Brain pericyte (primary cell): Measurements from ENCODE around the gene NEK6.

ENCODE experiments used
- DNase-seq: peaks from one replicate; pipeline ENCODE4 v3.0.0-alpha.2; 2012; ENCODE audit warnings: low read depth, low spot score

NEK6 gene

GRCh38 chr9:124296796-124297550, 39.2 kb downstream of the NEK6 start:
- DNase-seq, result no peak

GRCh38 chr9:124297551-124297901, 39.8 kb downstream of the NEK6 start:
- no peak for DNase-seq

GRCh38 chr9:124297915-124298645, 40.3 kb downstream of the NEK6 start:
- DNase-seq, result no peak

DNA sequence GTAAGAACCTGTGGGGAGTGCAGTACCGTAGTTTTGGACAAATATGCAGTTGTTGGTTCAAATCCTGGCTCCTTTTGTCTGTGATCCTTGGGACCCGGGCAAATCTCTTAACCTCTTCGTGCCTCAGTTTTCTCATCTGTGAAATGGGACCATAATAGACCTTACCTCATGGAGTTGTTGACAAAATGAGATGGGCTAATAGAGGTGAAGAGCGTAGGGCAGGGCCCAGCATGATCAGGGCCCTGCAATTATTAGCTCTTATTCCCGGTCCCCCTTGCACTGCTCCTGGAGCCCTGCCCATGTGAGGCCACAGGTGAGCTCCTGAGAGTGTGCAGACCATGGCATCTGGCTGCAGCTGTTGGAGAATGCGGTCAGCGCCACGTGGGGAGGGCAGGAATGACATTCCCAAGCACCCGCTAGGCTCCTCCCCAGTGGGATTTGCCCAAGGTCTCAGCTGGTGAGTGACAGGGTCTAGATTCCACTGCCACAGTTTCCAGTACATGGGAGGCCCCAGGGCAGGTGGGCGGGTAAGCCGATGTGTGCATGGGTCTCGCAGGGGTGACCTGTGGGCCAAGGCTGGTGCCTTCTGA, 41.0 kb downstream of the NEK6 start:
- no peak for DNase-seq

GRCh38 chr9:124299515-124300090, 41.9 kb downstream of the NEK6 start:
- DNase-seq, result no peak

GRCh38 chr9:124300312-124300711, 42.6 kb downstream of the NEK6 start:
- no peak for DNase-seq

DNA sequence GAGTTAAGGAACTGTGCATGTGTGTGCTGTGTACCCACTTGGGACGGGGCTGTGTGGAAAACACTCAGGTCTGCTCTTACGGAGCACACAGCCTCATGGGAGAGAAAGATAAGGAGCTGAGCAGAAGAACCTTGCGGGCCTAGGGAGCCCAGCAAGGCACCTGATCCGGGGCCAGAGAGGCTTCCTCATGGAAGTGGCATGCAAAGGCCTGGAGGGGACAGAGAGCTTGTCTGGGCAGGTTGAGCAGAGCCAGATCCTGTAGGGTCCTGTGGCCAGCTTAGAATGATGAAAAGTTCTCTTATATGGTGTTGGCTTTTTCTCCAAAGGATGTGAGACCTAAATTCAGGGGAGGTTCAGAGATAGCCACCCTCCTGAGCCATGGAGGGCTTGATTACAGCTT, 45.2 kb downstream of the NEK6 start:
- DNase-seq, result no peak

- DNase-seq, result no peak
These were observed 46.0 kb downstream of the NEK6 start for GRCh38 chr9:124303762-124304161.

DNA sequence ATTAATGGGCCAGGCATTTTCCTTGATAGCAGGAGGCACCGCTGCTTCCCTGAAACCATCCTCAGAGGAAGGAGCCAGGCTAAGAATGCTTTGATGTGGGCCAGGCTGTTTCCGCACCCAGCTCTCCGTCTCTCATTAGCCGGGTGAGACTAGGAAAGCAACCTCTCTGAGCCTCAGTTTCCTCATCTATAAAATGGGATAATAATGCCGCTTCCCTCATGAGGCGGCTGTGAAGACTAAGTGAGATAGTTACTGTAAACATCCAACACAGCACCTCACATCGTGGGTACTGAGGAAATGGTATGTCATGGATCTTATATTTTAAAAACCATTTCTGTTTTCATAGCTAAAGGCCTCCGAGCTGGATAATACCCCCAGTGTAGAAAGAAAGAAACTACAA, 46.5 kb downstream of the NEK6 start:
- no peak for DNase-seq

- no peak for DNase-seq
These were observed 48.5 kb downstream of the NEK6 start for GRCh38 chr9:124306098-124306735.

DNA sequence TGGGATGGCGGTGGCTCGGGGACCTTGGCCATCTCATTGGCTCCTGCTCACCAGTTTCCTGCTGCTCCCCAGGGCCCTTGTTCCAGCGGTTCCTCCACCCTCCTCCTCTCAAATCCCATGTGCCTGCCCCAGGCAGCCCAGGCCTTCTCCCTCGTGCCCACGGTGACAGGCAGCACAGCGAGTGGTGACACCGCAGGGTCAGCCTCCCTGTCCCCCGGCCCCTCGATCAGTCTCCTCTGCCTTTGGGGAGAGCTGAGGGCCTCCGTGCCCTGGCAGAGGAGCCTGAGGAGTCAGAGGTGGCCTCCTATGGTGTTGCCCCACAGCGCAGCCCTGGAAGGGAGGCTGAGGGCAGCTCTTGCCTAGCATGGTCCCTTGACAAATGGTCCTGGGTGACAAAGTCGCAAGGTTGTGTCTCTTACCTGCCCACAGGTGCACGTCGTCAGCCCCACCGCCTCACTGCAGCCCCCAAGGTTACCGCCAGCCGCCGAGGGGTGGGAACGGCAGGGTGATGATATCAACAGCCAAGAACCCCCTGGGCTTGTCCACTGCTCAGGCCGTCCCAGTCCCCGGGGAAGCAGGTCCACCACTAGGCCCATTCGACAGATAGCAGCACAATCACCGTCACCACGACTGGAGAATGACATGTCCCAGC, 49.8 kb downstream of the NEK6 start:
- no peak for DNase-seq

DNA sequence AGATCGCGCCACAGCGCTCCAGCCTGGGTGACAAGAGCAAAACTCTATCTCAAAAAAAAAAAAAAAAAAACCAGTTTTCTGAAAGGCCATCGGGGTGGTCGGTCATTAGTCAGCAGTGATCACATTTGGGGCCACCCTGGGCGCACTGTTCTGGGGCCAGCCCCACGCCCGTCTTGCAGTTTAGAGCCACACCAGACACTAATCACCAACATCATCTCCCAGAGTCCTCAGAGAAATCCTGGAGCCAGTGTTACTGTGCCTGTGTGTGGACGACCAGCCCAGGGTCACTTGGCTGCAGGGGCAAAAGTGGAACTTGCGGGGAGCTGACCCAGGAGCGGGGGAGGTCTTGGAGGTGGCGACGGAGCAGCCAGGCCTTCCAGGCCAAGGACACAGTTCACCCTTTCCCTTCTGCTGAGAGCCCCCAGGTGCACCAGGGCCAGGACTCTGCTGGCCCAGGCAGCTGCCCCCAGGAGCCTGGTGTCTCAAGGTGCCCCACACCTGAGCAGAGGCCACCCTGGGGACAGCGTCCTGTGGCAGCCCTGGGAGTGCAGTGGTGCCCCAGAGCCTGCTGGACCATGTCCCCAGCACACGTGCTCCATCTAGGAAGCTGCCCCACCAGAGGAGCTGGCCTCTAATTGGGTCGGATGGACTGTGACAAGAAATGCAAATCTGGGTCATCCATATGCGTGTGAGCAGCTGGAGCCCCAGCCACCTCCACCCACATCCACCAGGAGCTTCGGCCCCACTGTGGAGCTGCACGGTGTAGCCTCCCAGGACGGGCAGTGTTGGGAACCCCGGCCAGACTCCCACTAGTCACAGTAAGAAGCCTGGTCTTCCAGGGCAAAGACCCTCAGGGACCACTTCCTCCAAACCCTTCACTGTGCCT, 51.1 kb downstream of the NEK6 start:
- DNase-seq, result no peak

DNA sequence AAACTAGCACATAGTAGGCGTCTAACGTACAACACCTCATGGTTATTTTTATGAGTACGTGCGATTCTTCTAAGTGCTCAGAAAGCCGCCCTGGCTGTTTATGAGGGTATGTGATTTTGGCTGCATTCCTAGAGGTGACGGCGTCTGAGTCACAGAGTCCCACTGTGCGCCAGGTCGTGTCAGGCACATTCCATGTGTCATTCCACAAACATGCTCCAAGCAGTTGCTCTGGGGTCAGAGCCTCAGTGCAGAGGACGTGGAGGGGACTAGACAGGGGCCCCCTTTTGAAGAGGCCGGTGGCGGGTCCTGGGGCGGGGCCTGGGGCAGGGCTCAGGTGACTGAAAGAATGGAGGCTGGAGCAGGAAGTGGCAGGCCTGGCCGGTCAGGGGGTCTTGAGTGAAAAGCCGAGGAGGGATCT, 51.9 kb downstream of the NEK6 start:
- peak; percentile 78 for DNase-seq

GRCh38 chr9:124311283-124311682, 53.5 kb downstream of the NEK6 start:
- no peak for DNase-seq

GRCh38 chr9:124312290-124313265, 54.8 kb downstream of the NEK6 start:
- no peak for DNase-seq

- DNase-seq, result no peak
These were observed 56.2 kb downstream of the NEK6 start for GRCh38 chr9:124313940-124314339.

GRCh38 chr9:124315882-124316281, 58.1 kb downstream of the NEK6 start:
- no peak for DNase-seq

DNA sequence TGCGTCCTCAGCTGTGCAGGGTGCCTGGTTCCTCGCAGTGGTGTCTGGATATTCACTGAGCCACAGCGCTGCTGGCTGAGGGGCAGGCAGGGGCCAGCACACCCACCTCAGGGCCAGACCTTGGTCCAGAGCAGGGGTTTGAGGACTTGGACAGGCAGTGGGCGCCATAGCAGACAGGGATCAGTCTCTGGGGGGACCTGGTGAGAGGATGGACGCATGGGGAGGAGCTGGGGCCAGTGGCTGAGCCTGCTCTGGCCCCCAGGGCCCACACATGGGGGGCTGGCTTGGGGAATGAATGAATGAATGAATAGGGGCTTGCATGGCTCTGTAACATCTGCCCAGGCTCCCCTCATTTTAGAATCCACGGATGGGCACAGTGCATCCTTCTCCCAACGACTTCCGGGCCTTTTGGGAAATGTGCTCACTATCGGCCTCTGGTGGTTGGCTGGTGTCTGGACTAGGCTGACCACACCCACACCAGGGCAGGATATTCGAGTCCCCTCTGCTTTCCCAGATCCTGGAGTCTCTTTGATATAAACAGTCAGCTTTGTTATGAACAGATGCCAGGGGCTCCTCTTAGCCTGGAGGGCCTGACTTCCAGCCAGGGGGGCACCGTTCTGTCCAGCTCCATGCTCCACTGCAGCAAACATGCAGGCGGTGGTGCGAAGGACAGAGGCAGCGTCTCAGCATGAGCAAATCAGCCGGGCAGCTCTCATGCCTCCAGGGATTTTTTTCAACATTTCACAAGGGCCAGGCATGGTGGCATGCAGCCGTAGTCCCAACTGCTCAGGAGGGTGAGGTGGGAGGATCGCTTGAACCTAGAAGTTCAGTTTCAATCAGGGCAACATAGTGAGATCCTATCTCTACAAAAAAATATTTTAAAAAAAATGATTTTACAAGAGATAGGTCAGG, 62.6 kb downstream of the NEK6 start:
- DNase-seq, result no peak
